PC-9 (cell line): ENCODE data around the gene COG3.

Source experiments
- CTCF ChIP-seq: fragments of 200-600 bp; sonication (generic); conservative IDR thresholded peaks from 2 replicates; pipeline ENCODE4 v1.6.1; 2017; ENCODE audit warnings: mixed run types, antibody characterized with exemption, mild to moderate bottlenecking, moderate library complexity
- EZH2 ChIP-seq: fragments of 200-600 bp; sonication (generic); IDR thresholded peaks from 2 replicates; pipeline ENCODE4 v1.8.0; 2017; ENCODE audit warnings: antibody characterized with exemption, low read depth

GRCh38 chr13:45473627-45474026, 8.9 kb downstream of the COG3 start:
- TF ChIP-seq CTCF (0 out of 2 replicates have a peak, but pooled peaks have one; percentile 15), EZH2 (no peak)
